Dendritic cell treated with granulocyte-macrophage colony-stimulating factor and Interleukin-4, amounts not matched to agents 40 ng/mL and 50 ng/mL, for 4 days (primary cell): ENCODE measurements around the gene ADORA1.

Source experiments
- H3K27ac Mint-ChIP-seq: one replicate; pipeline ENCODE4 v1.8.0; 2022; ENCODE audit warnings: mild to moderate bottlenecking, mixed read lengths
- H3K27me3 Mint-ChIP-seq: one replicate; pipeline ENCODE4 v1.8.0; 2022; ENCODE audit warnings: mild to moderate bottlenecking, mixed read lengths
- H3K36me3 Mint-ChIP-seq: one replicate; pipeline ENCODE4 v1.8.0; 2022; ENCODE audit warnings: low read depth, mixed read lengths
- H3K4me1 Mint-ChIP-seq: one replicate; pipeline ENCODE4 v1.8.0; 2022; ENCODE audit warnings: low read depth, mixed read lengths
- H3K4me3 Mint-ChIP-seq: one replicate; pipeline ENCODE4 v1.8.0; 2022; ENCODE audit warnings: mild to moderate bottlenecking, moderate library complexity, mixed read lengths
- H3K9me3 Mint-ChIP-seq: one replicate; pipeline ENCODE4 v1.8.0; 2022; ENCODE audit warnings: mixed read lengths
- intact Hi-C: fragments of 100-400 bp; cut with micrococcal nuclease; formaldehyde crosslinking; loops from one replicate; pipeline ENCODE4 v1.15.0; 2022

Gene ADORA1

GRCh38 chr1:203136409-203137042, 9.0 kb downstream of the ADORA1 start:
- Mint-ChIP-seq H3K4me1 (peaks cover 38% of the 10 kb centered on the region), H3K9me3 (no peaks in the 10 kb centered on the region), H3K27me3 (peaks cover 24% of the 10 kb centered on the region), H3K4me3 (no peak overlapping the region), H3K27ac (no peak overlapping the region), H3K36me3 (no peaks in the 10 kb centered on the region)
- intact Hi-C loops, result no loop called here

GRCh38 chr1:203137324-203137723, 9.8 kb downstream of the ADORA1 start:
- intact Hi-C loops, result no loop called here
- no peaks in the 10 kb centered on the region for H3K9me3 Mint-ChIP-seq
- no peak overlapping the region for H3K4me3 Mint-ChIP-seq
- peaks cover 38% of the 10 kb centered on the region for H3K4me1 Mint-ChIP-seq
- peaks cover 17% of the 10 kb centered on the region for H3K27me3 Mint-ChIP-seq
- no peak overlapping the region for H3K27ac Mint-ChIP-seq
- H3K36me3 Mint-ChIP-seq, result no peaks in the 10 kb centered on the region

GRCh38 chr1:203138066-203138465, 10.5 kb downstream of the ADORA1 start:
- peaks cover 38% of the 10 kb centered on the region for H3K4me1 Mint-ChIP-seq
- H3K27me3 Mint-ChIP-seq, result peaks cover 22% of the 10 kb centered on the region
- intact Hi-C loops, result no loop called here
- no peaks in the 10 kb centered on the region for H3K36me3 Mint-ChIP-seq
- H3K27ac Mint-ChIP-seq, result no peak overlapping the region
- H3K9me3 Mint-ChIP-seq, result no peaks in the 10 kb centered on the region
- no peak overlapping the region for H3K4me3 Mint-ChIP-seq

GRCh38 chr1:203139976-203140475, 12.5 kb downstream of the ADORA1 start:
- Mint-ChIP-seq H3K27me3 (peaks cover 27% of the 10 kb centered on the region), H3K27ac (no peak overlapping the region), H3K36me3 (no peaks in the 10 kb centered on the region), H3K4me3 (no peak overlapping the region), H3K9me3 (no peaks in the 10 kb centered on the region), H3K4me1 (peaks cover 27% of the 10 kb centered on the region)
- intact Hi-C loops, result no loop called here

- no peaks in the 10 kb centered on the region for H3K36me3 Mint-ChIP-seq
- intact Hi-C loops, result no loop called here
- H3K27ac Mint-ChIP-seq, result no peak overlapping the region
- no peaks in the 10 kb centered on the region for H3K9me3 Mint-ChIP-seq
- H3K27me3 Mint-ChIP-seq, result peaks cover 33% of the 10 kb centered on the region
- H3K4me1 Mint-ChIP-seq, result peaks cover 23% of the 10 kb centered on the region
- no peak overlapping the region for H3K4me3 Mint-ChIP-seq
Measured at GRCh38 chr1:203140743-203141520, 13.4 kb downstream of the ADORA1 start.

GRCh38 chr1:203142124-203142523, 14.6 kb downstream of the ADORA1 start:
- Mint-ChIP-seq H3K36me3 (no peaks in the 10 kb centered on the region), H3K9me3 (no peaks in the 10 kb centered on the region), H3K27ac (no peak overlapping the region), H3K27me3 (peaks cover 23% of the 10 kb centered on the region), H3K4me3 (no peak overlapping the region), H3K4me1 (peaks cover 11% of the 10 kb centered on the region)
- intact Hi-C loops, result no loop called here

GRCh38 chr1:203142684-203143408, 15.3 kb downstream of the ADORA1 start:
- Mint-ChIP-seq H3K9me3 (no peaks in the 10 kb centered on the region), H3K27me3 (peaks cover 23% of the 10 kb centered on the region), H3K4me3 (no peak overlapping the region), H3K36me3 (no peaks in the 10 kb centered on the region), H3K27ac (no peak overlapping the region), H3K4me1 (peaks cover 11% of the 10 kb centered on the region)
- intact Hi-C loops, result no loop called here

- intact Hi-C loops, result no loop called here
- H3K27ac Mint-ChIP-seq, result no peak overlapping the region
Measured at GRCh38 chr1:203143641-203144040, 16.1 kb downstream of the ADORA1 start.

GRCh38 chr1:203144661-203145060, 17.1 kb downstream of the ADORA1 start:
- H3K36me3 Mint-ChIP-seq, result no peaks in the 10 kb centered on the region
- no peaks in the 10 kb centered on the region for H3K9me3 Mint-ChIP-seq
- H3K27me3 Mint-ChIP-seq, result peaks cover 32% of the 10 kb centered on the region
- intact Hi-C loops, result no loop called here
- peaks cover 18% of the 10 kb centered on the region for H3K4me1 Mint-ChIP-seq
- H3K27ac Mint-ChIP-seq, result no peak overlapping the region
- no peak overlapping the region for H3K4me3 Mint-ChIP-seq

More at GRCh38 chr1:203143641-203144040, 16.1 kb downstream of the ADORA1 start:
- Mint-ChIP-seq H3K36me3 (no peaks in the 10 kb centered on the region), H3K9me3 (no peaks in the 10 kb centered on the region), H3K27me3 (peaks cover 24% of the 10 kb centered on the region), H3K4me1 (peaks cover 11% of the 10 kb centered on the region), H3K4me3 (no peak overlapping the region)

- Mint-ChIP-seq H3K36me3 (no peaks in the 10 kb centered on the region), H3K9me3 (no peaks in the 10 kb centered on the region), H3K27ac (no peak overlapping the region), H3K27me3 (peaks cover 40% of the 10 kb centered on the region), H3K4me1 (peaks cover 22% of the 10 kb centered on the region), H3K4me3 (no peak overlapping the region)
- intact Hi-C loops, result no loop called here
Measured at GRCh38 chr1:203145321-203146041, 18.0 kb downstream of the ADORA1 start.

GRCh38 chr1:203146042-203146369, 18.5 kb downstream of the ADORA1 start:
- intact Hi-C loops, result no loop called here
- H3K4me1 Mint-ChIP-seq, result peaks cover 20% of the 10 kb centered on the region
- H3K36me3 Mint-ChIP-seq, result no peaks in the 10 kb centered on the region
- H3K27me3 Mint-ChIP-seq, result peaks cover 45% of the 10 kb centered on the region
- no peak overlapping the region for H3K27ac Mint-ChIP-seq
- no peaks in the 10 kb centered on the region for H3K9me3 Mint-ChIP-seq
- H3K4me3 Mint-ChIP-seq, result no peak overlapping the region

GRCh38 chr1:203146537-203146936, 19.0 kb downstream of the ADORA1 start:
- H3K4me3 Mint-ChIP-seq, result no peak overlapping the region
- intact Hi-C loops, result no loop called here
- H3K36me3 Mint-ChIP-seq, result no peaks in the 10 kb centered on the region
- no peaks in the 10 kb centered on the region for H3K9me3 Mint-ChIP-seq
- H3K27me3 Mint-ChIP-seq, result peaks cover 50% of the 10 kb centered on the region
- H3K4me1 Mint-ChIP-seq, result peaks cover 20% of the 10 kb centered on the region
- H3K27ac Mint-ChIP-seq, result no peak overlapping the region

GRCh38 chr1:203147376-203147775, 19.9 kb downstream of the ADORA1 start:
- no peaks in the 10 kb centered on the region for H3K9me3 Mint-ChIP-seq
- H3K27me3 Mint-ChIP-seq, result peaks cover 57% of the 10 kb centered on the region
- peaks cover 20% of the 10 kb centered on the region for H3K4me1 Mint-ChIP-seq
- intact Hi-C loops, result no loop called here
- H3K4me3 Mint-ChIP-seq, result no peak overlapping the region
- H3K27ac Mint-ChIP-seq, result no peak overlapping the region
- no peaks in the 10 kb centered on the region for H3K36me3 Mint-ChIP-seq

GRCh38 chr1:203148127-203148526, 20.6 kb downstream of the ADORA1 start:
- Mint-ChIP-seq H3K27me3 (peaks cover 60% of the 10 kb centered on the region), H3K27ac (no peak overlapping the region), H3K4me3 (no peak overlapping the region), H3K9me3 (no peaks in the 10 kb centered on the region), H3K4me1 (peaks cover 20% of the 10 kb centered on the region), H3K36me3 (no peaks in the 10 kb centered on the region)
- intact Hi-C loops, result no loop called here
